Measurements from ENCODE around the gene LGMN. TPM values are rescaled to one million over a fixed set of nuclear protein-coding genes. Genes with fewer than 3 reads are reported as not detected.
"Not testable (repeated sequence)": the region's sequence is repeated elsewhere in the genome, so short reads cannot be mapped to it uniquely, and the experiment has no call there.

The LGMN gene
- polyA plus RNA-seq, 1 donor (not counting 4 experiments of a cell fraction or from before 2014, with no cell fraction given), result 61.0 TPM

DNA sequence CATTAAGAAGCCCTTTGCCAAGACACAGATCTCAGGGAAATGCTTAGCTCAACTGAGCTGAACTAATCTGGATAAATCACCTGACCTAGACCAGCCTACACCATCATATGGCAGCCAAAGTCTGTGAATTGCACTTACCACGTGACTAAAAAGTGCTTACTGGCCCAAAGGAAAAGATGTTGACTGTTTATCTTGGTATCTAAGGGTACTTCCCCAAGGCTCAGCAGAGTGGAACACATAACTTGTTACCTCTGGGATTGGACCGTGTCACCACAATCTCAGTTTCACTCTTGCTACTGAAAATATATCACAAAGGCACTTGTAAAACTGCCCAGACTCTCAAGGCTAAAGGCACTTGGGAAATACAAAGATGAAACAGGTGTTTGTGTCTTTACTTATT is 26.9 kb upstream of the LGMN start:
- DNase-seq (ENCODE audit: low read depth, low spot score); H3K9me1 ChIP-seq (ENCODE audit: control insufficient read depth, extremely low read depth, insufficient read depth, low read length); FAIRE-seq; H3K79me2 ChIP-seq (ENCODE audit: control insufficient read depth, insufficient read depth, low read length); H3K36me3 ChIP-seq (ENCODE audit: control insufficient read depth in 2 of 2, extremely low read depth in 1 of 2, insufficient read depth in 2 of 2, low read length in 2 of 2); H3K4me1 ChIP-seq (ENCODE audit: control insufficient read depth, extremely low read depth, insufficient read depth, low read length); H3K27me3 ChIP-seq (ENCODE audit: control insufficient read depth, extremely low read depth, insufficient read depth, low read length); H3K9ac ChIP-seq (ENCODE audit: control insufficient read depth, extremely low read depth, insufficient read depth, low read length); H4K20me1 ChIP-seq (ENCODE audit: control insufficient read depth, extremely low read depth, insufficient read depth, low read length); dilution Hi-C loops (cut with MboI; ENCODE audit: extremely low pct_ligation_motif_present, low sequenced_read_pairs); H2AFZ ChIP-seq (ENCODE audit: control insufficient read depth, low read length); H3K4me3 ChIP-seq (ENCODE audit: control insufficient read depth in 2 of 3, extremely low read depth in 1 of 3, insufficient read depth in 2 of 3, low read depth in 1 of 3, low read length in 3 of 3); H3K27ac ChIP-seq (ENCODE audit: control insufficient read depth, insufficient read depth, low read length); H3K4me2 ChIP-seq (ENCODE audit: control insufficient read depth, extremely low read depth, insufficient read depth, low read depth, low read length); H3K9me3 ChIP-seq (ENCODE audit: control insufficient read depth, low read depth, low read length): not testable (repeated sequence)

DNA sequence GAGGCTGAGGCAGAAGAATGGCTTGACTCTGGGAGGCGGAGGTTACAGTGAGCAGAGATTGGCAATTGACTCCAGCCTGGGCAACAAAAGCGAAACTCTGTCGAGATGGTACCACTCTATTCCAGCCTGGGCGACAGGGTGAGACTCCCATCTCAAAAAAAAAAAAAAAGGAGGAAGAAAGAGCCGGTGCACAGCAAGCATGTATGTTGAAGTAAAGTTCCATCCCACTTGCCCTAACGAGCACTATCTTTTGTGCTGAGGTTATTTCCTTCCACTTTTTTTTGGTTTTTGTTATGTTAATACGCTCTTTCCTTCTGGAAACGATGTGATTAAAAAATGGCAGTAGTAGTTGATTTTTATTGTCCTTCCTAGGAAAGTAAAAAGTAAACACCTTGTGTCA is 26.1 kb upstream of the LGMN start:
- H3K36me3 ChIP-seq (ENCODE audit: control insufficient read depth in 2 of 2, extremely low read depth in 1 of 2, insufficient read depth in 2 of 2, low read length in 2 of 2), result no peaks in the 10 kb centered on the region
- no peaks in the 10 kb centered on the region for H3K9me3 ChIP-seq (ENCODE audit: control insufficient read depth, low read depth, low read length)
- DNase-seq (ENCODE audit: low read depth, low spot score), result no peak
- no peak overlapping the region for H3K9ac ChIP-seq (ENCODE audit: control insufficient read depth, extremely low read depth, insufficient read depth, low read length)
- no peaks in the 10 kb centered on the region for H3K79me2 ChIP-seq (ENCODE audit: control insufficient read depth, insufficient read depth, low read length)
- no peaks in the 10 kb centered on the region for H4K20me1 ChIP-seq (ENCODE audit: control insufficient read depth, extremely low read depth, insufficient read depth, low read length)
- FAIRE-seq, result no peak
- dilution Hi-C loops (cut with MboI; ENCODE audit: extremely low pct_ligation_motif_present, low sequenced_read_pairs), result no loop called here
- no peaks in the 10 kb centered on the region for H3K27me3 ChIP-seq (ENCODE audit: control insufficient read depth, extremely low read depth, insufficient read depth, low read length)
- no peaks in the 10 kb centered on the region for H3K9me1 ChIP-seq (ENCODE audit: control insufficient read depth, extremely low read depth, insufficient read depth, low read length)
- H3K4me3 ChIP-seq (ENCODE audit: control insufficient read depth in 2 of 3, extremely low read depth in 1 of 3, insufficient read depth in 2 of 3, low read depth in 1 of 3, low read length in 3 of 3), result no peak overlapping the region
- H2AFZ ChIP-seq (ENCODE audit: control insufficient read depth, low read length), result no peak overlapping the region
- no peak overlapping the region for H3K27ac ChIP-seq (ENCODE audit: control insufficient read depth, insufficient read depth, low read length)
- H3K4me1 ChIP-seq (ENCODE audit: control insufficient read depth, extremely low read depth, insufficient read depth, low read length), result no peaks in the 10 kb centered on the region
- TF ChIP-seq, protein P1, sequence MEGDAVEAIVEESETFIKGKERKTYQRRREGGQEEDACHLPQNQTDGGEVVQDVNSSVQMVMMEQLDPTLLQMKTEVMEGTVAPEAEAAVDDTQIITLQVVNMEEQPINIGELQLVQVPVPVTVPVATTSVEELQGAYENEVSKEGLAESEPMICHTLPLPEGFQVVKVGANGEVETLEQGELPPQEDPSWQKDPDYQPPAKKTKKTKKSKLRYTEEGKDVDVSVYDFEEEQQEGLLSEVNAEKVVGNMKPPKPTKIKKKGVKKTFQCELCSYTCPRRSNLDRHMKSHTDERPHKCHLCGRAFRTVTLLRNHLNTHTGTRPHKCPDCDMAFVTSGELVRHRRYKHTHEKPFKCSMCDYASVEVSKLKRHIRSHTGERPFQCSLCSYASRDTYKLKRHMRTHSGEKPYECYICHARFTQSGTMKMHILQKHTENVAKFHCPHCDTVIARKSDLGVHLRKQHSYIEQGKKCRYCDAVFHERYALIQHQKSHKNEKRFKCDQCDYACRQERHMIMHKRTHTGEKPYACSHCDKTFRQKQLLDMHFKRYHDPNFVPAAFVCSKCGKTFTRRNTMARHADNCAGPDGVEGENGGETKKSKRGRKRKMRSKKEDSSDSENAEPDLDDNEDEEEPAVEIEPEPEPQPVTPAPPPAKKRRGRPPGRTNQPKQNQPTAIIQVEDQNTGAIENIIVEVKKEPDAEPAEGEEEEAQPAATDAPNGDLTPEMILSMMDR (optimal IDR thresholded peaks at IDR 0.05 in 1 of 3, IDR thresholded peaks at IDR 0.05 in 1 of 3, conservative IDR thresholded peaks at IDR 0.05 in 1 of 3; ENCODE audit: extremely low read depth in 1 of 3, insufficient read depth in 2 of 3, low read length in 3 of 3), result no peak
- no peak for TF ChIP-seq EZH2 (IDR thresholded peaks at IDR 0.05; ENCODE audit: low read length)
- H3K4me2 ChIP-seq (ENCODE audit: control insufficient read depth, extremely low read depth, insufficient read depth, low read depth, low read length), result no peak overlapping the region

DNA sequence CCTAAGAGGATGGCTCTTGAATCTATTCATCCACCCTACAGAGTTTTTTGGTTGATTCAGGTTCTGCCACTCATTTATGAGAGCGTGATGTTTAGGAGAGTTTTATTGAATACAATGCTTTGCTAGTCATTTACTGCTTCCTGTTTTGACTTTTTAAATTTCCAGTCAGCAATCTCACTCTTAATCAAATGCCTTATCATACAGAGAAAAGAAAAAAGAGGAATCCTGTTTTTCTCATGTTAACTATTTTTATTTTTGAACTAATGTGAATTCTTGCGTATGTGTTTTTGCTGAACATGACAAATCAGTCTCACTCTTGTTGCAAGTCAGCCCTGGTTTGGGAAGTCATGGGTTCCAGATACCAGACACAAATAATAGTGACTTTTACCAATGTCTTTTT is 22.1 kb upstream of the LGMN start:
- Histone ChIP-seq H3K9ac (ENCODE audit: control insufficient read depth, extremely low read depth, insufficient read depth, low read length) (no peak overlapping the region), H3K9me1 (ENCODE audit: control insufficient read depth, extremely low read depth, insufficient read depth, low read length) (no peaks in the 10 kb centered on the region), H3K27me3 (ENCODE audit: control insufficient read depth, extremely low read depth, insufficient read depth, low read length) (no peaks in the 10 kb centered on the region), H3K36me3 (ENCODE audit: control insufficient read depth in 2 of 2, extremely low read depth in 1 of 2, insufficient read depth in 2 of 2, low read length in 2 of 2) (no peaks in the 10 kb centered on the region), H3K4me1 (ENCODE audit: control insufficient read depth, extremely low read depth, insufficient read depth, low read length) (no peaks in the 10 kb centered on the region), H4K20me1 (ENCODE audit: control insufficient read depth, extremely low read depth, insufficient read depth, low read length) (no peaks in the 10 kb centered on the region), H2AFZ (ENCODE audit: control insufficient read depth, low read length) (no peak overlapping the region), H3K4me2 (ENCODE audit: control insufficient read depth, extremely low read depth, insufficient read depth, low read depth, low read length) (no peak overlapping the region), H3K4me3 (ENCODE audit: control insufficient read depth in 2 of 3, extremely low read depth in 1 of 3, insufficient read depth in 2 of 3, low read depth in 1 of 3, low read length in 3 of 3) (no peak overlapping the region), H3K9me3 (ENCODE audit: control insufficient read depth, low read depth, low read length) (no peaks in the 10 kb centered on the region), H3K27ac (ENCODE audit: control insufficient read depth, insufficient read depth, low read length) (no peak overlapping the region), H3K79me2 (ENCODE audit: control insufficient read depth, insufficient read depth, low read length) (no peaks in the 10 kb centered on the region)
- no peak for TF ChIP-seq EZH2 (IDR thresholded peaks at IDR 0.05; ENCODE audit: low read length)
- TF ChIP-seq, protein P1 (optimal IDR thresholded peaks at IDR 0.05 in 1 of 3, IDR thresholded peaks at IDR 0.05 in 1 of 3, conservative IDR thresholded peaks at IDR 0.05 in 1 of 3; ENCODE audit: extremely low read depth in 1 of 3, insufficient read depth in 2 of 3, low read length in 3 of 3), result no peak
- dilution Hi-C loops (cut with MboI; ENCODE audit: extremely low pct_ligation_motif_present, low sequenced_read_pairs), result no loop called here
- FAIRE-seq (no peak), DNase-seq (ENCODE audit: low read depth, low spot score) (no peak)

Measured in keratinocyte (primary cell).